Activated naive CD8-positive, alpha-beta T cell treated with anti-CD3 and anti-CD28 coated beads, Interleukin-2, amount 50 U/mL, for 24 hours (primary cell): ENCODE results near the gene IQCE.

Source experiments
- ATAC-seq: fragments of 150-1000 bp; cut with Tn5 transposase; one replicate; pipeline ENCODE4 v1.10.0; 2021
- DNase-seq: peaks from one replicate; pipeline ENCODE4 v3.0.0; 2021
- H3K27ac Mint-ChIP-seq: one replicate; pipeline ENCODE4 v1.8.0; 2021; ENCODE audit warnings: mild to moderate bottlenecking, mixed read lengths
- H3K27me3 Mint-ChIP-seq: one replicate; pipeline ENCODE4 v1.8.0; 2021; ENCODE audit warnings: mixed read lengths
- H3K36me3 Mint-ChIP-seq: one replicate; pipeline ENCODE4 v1.8.0; 2021; ENCODE audit warnings: low read depth, mixed read lengths
- H3K4me1 Mint-ChIP-seq: one replicate; pipeline ENCODE4 v1.8.0; 2021; ENCODE audit warnings: mixed read lengths
- H3K4me3 Mint-ChIP-seq: one replicate; pipeline ENCODE4 v1.8.0; 2021; ENCODE audit warnings: mild to moderate bottlenecking, moderate library complexity, mixed read lengths
- H3K9me3 Mint-ChIP-seq: one replicate; pipeline ENCODE4 v1.8.0; 2021; ENCODE audit warnings: mixed read lengths

IQCE gene

DNA sequence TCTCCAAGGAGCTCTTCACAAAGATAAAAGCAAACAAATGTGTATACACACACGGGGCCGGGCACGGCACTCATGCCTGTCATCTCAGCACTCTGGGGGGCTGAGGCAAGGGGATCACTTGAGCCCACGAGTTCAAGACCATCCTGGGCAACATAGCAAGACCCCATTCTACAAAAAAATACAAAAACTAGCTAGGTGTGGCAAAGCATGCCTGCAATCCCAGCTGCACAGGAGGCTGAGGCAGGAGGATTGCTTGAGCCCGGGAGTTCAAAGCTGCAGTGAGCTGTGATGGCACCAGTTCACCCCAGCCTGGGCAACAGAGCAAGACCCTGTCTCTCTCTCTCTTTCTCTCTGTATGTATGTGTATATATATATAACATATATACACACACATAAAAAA, 95.3 kb downstream of the IQCE start:
- no peak overlapping the region for H3K27ac Mint-ChIP-seq
- H3K4me3 Mint-ChIP-seq, result no peak overlapping the region
- H3K9me3 Mint-ChIP-seq, result no peaks in the 10 kb centered on the region
- H3K27me3 Mint-ChIP-seq, result no peaks in the 10 kb centered on the region
- DNase-seq, result no peak
- no peaks in the 10 kb centered on the region for H3K36me3 Mint-ChIP-seq
- H3K4me1 Mint-ChIP-seq, result no peaks in the 10 kb centered on the region
- ATAC-seq, result no peak

DNA sequence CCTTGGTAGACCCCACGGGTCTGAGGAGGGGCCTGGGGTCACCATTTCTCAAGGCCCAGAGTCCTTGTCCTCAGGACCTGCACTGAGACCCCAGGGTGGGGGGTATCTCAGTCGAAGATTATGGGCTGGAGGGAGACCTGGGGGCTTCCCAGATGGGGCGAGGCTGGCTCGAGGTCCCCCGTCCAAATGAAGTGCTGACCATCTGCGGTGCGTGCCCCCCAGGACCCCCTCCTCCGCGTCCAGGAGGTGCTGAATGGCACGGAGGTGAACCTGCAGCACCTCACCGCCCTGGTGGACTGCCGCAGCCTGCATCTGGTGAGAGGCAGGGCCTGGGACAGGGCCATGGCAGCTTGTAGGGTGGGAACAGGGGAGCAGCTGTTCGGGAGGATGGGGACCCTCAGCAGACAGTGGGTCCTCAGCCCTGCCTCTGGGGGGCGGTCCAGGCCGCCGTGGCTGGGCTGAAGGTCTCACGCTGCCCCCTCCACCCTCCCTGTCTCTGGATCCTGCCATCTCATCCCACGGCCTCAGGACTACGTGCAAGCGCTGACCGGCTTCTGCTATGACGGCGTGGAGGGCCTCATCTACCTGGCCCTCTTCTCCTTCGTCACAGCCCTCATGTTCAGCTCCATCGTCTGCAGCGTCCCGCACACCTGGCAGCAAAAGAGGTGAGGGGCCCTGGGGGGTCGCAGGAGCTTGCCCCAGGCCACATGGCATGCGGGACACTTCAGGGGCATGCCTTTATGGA, 97.3 kb downstream of the IQCE start:
- no peaks in the 10 kb centered on the region for H3K27me3 Mint-ChIP-seq
- H3K36me3 Mint-ChIP-seq, result no peaks in the 10 kb centered on the region
- DNase-seq, result no peak
- no peak overlapping the region for H3K4me3 Mint-ChIP-seq
- no peaks in the 10 kb centered on the region for H3K4me1 Mint-ChIP-seq
- no peaks in the 10 kb centered on the region for H3K9me3 Mint-ChIP-seq
- no peak overlapping the region for H3K27ac Mint-ChIP-seq
- ATAC-seq, result no peak

DNA sequence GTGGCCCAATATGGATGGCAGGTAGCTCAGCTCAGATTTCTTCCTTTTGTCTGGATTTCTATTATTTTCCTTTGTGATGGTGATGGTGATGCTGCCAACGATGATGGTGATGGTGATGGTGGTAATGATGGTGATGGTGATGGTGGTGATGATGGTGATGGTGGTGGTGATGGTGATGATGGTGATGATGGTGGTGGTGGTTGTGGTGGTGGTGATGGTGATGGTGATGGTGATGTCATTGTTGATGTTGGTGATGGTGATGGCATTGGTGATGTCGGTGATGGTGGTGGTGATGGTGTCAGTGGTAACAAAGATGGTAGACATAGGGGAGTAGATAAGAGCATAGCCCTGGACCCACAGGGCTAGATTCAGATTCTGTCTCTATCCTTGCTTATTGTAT, 98.4 kb downstream of the IQCE start:
- Mint-ChIP-seq H3K27me3 (no peaks in the 10 kb centered on the region), H3K9me3 (no peaks in the 10 kb centered on the region), H3K36me3 (no peaks in the 10 kb centered on the region), H3K4me1 (no peaks in the 10 kb centered on the region), H3K4me3 (no peak overlapping the region), H3K27ac (no peak overlapping the region)
- no peak for DNase-seq
- ATAC-seq, result no peak

DNA sequence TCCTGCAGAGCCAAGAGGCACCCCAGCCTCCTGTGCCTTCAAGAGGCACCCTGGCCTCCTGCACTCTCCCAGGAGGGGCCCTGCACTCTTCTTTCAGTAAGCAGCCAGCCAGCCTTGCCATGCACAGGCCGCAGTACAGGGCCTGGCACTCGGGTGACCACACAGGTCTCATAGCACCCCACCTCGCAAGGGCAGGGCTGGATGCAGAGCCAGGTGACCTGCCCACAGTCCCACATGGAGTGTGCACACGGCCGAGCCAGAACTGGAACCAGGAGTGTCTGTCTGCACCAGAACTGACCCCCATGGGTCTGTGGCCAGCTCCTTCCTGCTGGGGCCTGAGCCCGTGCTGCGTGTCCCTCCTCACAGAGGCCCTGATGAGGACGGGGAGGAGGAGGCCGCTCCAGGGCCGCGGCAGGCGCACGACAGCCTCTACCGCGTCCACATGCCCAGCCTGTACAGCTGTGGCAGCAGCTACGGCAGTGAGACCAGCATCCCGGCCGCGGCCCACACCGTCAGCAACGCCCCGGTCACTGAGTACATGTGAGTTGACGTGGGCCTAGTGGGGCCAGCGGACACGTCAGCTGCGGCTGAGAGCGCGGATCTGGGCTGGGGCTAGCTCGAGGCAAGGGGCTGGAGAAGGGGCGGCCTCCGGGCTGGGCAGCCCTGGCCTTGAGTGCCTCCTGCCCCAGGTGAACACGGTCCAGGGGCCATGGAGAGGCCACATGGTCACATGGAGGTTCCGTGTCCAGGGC, 99.3 kb downstream of the IQCE start:
- H3K4me3 Mint-ChIP-seq, result no peak overlapping the region
- H3K27ac Mint-ChIP-seq, result no peak overlapping the region
- H3K36me3 Mint-ChIP-seq, result no peaks in the 10 kb centered on the region
- H3K27me3 Mint-ChIP-seq, result no peaks in the 10 kb centered on the region
- no peaks in the 10 kb centered on the region for H3K9me3 Mint-ChIP-seq
- DNase-seq (no peak), ATAC-seq (no peak)
- H3K4me1 Mint-ChIP-seq, result no peaks in the 10 kb centered on the region

DNA sequence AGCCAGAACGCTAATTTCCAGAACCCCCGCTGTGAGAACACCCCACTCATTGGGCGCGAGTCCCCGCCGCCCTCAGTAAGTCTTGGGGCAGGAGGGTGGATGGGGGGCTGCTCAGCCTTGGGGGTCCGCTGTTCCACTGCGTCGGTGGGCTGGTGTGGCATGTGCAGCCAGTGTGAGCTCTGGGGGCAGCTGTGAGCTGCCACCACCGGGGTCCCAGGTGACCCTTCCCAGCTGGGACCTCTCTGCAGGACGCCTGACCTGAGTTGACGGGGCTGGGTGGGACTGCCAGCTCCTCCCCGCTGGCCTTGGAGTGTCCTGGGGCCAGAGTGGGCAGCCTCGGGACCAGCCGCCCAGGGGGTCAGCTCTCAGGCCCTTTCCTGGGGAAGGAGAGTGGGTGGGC, 100.2 kb downstream of the IQCE start:
- Mint-ChIP-seq H3K27ac (no peak overlapping the region), H3K4me1 (no peaks in the 10 kb centered on the region), H3K4me3 (no peak overlapping the region)

DNA sequence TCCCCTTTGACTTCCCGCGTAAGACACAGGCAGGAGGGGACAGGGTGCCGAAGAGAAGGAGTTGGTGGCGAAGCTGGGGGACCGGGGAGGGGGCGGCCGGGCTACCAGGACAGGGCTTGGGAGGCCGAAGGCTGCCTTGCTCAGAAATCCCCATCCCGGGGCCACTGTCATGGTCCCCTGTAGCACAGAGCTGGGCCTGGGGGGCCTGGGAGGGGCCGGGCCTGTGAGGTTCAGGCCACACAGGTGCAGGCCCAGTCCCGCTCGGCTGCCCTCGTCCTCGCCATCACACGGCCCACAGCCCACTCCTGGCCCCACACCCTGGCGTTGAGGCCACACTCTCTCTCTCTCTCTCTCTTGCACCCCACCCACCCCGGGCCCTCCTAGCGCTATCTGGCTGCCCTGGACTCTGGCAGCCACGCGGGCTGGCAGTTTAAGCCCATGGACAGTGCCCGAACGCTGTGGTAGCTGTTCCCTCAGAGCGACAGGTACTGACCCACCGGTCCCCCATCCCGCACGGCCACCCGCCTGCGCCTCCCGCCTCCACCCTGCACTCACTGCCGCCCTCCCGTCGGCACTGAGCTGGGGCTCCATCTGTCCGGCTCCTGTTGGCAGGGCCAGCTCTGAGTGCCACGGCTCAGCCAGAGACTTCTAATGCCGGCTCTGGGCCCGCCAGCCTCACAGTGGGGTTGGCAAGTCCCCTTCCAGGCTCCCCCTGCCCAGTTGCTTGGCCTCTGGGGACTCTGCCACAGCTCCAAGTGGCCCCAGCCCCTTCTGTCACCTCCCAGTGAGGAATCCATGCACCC, 101.0 kb downstream of the IQCE start:
- H3K9me3 Mint-ChIP-seq, result no peaks in the 10 kb centered on the region
- H3K36me3 Mint-ChIP-seq, result no peaks in the 10 kb centered on the region
- no peaks in the 10 kb centered on the region for H3K27me3 Mint-ChIP-seq
- ATAC-seq, result no peak
- H3K27ac Mint-ChIP-seq, result no peak overlapping the region
- no peak overlapping the region for H3K4me3 Mint-ChIP-seq
- DNase-seq, result no peak
- no peaks in the 10 kb centered on the region for H3K4me1 Mint-ChIP-seq

More for the DNA sequence above, 100.2 kb downstream of the IQCE start:
- Mint-ChIP-seq H3K36me3 (no peaks in the 10 kb centered on the region), H3K27me3 (no peaks in the 10 kb centered on the region), H3K9me3 (no peaks in the 10 kb centered on the region)
- ATAC-seq (no peak), DNase-seq (no peak)

DNA sequence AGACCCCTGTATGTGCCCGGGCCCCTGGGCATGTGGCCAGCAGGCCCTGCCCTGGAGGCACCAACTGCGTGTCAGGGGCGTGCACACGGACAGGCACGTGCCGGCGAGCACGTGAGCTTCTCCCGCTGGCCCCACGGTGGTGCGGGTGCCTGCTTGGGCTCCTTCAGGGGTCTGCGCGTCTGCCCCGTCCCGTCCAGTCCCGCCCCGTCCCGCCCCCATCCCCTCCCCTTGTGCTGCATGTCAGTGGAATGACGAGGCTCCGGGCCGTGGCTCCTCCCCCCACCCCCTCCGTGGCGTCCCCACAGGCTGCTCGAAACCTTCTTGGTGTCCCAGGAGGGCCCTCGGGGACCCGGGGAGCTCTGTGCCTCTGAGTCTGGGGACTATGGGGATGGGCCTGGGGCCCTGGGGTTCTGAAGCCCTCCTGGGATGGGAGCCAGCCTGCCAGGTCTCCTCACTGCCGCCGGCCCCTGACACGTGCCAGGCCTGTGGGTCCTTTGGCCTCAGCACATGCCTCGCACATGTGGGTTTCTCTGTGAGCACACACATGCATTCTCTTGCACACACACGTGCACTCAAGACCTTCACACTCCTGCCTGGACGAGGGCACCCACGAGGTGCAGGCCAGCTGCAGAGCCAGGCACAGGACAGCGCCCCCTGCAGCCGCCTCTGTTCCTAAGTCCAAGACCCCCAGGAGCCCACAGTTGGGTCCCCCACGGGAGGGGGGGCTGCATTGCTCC, 101.7 kb downstream of the IQCE start:
- H3K27me3 Mint-ChIP-seq, result no peaks in the 10 kb centered on the region
- no peak overlapping the region for H3K27ac Mint-ChIP-seq
- no peak for DNase-seq
- H3K4me3 Mint-ChIP-seq, result no peak overlapping the region
- no peaks in the 10 kb centered on the region for H3K36me3 Mint-ChIP-seq
- no peak for ATAC-seq
- H3K4me1 Mint-ChIP-seq, result no peaks in the 10 kb centered on the region
- no peaks in the 10 kb centered on the region for H3K9me3 Mint-ChIP-seq

DNA sequence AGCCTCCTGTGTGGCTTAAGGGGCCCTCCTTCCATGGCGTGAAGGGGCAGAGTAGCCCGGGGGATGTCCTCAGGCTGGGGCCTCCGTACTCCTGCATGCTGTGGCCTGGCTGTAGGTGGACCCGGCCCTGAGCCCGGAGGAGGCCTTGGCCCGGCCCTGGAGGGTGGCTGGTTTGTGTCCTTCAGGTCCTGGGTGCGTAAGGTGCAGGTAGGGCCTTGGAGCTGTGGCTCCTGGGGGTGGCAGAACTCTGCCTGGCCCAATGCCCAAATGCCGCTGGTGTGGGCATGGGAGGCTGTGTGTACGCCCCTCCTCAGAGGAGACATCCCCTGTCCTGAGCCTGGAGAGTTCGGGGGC, 102.3 kb downstream of the IQCE start:
- ATAC-seq (no peak), DNase-seq (no peak)
- H3K27ac Mint-ChIP-seq, result no peak overlapping the region
- H3K9me3 Mint-ChIP-seq, result no peaks in the 10 kb centered on the region
- no peaks in the 10 kb centered on the region for H3K4me1 Mint-ChIP-seq
- no peaks in the 10 kb centered on the region for H3K36me3 Mint-ChIP-seq
- no peak overlapping the region for H3K4me3 Mint-ChIP-seq
- no peaks in the 10 kb centered on the region for H3K27me3 Mint-ChIP-seq

DNA sequence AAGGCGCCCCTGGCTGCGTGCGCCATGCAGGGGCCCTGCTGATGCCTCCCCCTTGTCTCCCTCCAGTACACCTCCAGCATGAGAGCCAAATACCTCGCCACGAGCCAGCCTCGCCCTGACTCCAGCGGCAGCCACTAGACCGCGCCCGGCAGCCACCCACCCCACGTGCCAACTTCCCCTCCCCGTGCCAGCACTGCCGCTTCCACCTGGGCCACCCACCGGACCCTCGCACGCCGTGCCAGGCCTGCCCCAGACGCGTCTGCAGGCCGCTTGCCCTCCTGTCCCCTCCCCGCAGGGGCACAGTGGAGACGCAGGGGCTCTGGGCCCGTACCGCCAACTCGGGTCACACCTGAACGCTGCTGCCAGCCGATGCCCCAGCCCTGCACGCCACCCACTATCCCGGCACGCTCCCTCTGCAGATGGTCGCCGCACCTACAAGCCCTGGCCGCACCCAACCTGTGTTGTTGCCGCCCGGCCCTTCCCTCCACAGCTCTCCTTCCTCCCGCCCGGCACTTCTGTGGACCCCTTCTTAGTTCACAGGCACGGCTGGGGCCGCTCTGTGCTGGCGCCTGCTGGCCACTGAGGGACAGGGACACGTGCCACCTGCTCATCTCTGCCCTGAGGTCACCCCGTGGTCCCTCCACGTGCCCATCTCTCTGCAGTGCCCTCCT, 103.0 kb downstream of the IQCE start:
- no peaks in the 10 kb centered on the region for H3K36me3 Mint-ChIP-seq

DNA sequence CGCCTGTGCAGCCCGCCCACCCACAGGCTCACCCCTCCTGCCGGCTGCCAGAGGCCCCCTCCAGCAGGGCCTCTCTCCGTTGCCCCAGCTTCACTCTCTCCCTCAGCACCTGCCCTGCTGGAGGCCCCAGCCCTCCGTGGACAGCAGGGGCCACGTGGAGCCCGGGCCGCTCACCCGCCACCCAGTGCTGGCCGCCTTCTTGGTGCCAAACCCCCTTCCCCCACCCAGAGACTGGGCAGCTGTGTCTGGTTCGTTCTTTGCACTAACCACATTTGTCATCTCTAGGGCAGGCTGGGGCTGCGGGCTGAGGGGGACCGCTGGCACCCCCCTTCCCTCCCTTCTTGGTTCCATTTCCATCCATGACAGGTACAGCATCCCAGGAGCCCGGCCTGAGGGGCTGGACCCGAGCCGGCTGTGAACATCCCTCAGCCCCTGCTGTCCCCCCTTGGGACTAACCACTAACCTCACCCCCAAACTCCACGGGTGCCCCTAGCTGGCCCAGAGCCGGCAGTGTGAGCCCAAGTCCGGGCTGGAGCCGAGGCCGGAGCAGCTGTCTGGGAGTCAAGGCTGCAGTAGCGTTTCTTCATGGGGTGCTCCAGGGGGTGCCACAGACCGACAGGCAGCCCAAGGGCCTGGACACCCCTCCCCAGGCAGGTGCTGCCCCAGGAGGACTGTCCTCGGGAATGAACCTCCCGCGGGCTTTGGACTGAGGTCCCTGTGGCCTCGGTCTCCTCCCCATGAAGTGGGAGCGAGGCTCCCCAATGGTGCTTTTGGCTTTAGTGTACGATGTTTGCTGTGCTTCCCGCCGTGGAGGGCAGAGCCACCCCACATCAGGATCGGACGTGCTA, 103.7 kb downstream of the IQCE start:
- no peaks in the 10 kb centered on the region for H3K36me3 Mint-ChIP-seq
- ATAC-seq (no peak), DNase-seq (no peak)
- no peak overlapping the region for H3K27ac Mint-ChIP-seq
- H3K9me3 Mint-ChIP-seq, result no peaks in the 10 kb centered on the region
- H3K4me1 Mint-ChIP-seq, result no peaks in the 10 kb centered on the region
- H3K27me3 Mint-ChIP-seq, result peaks cover 8% of the 10 kb centered on the region
- H3K4me3 Mint-ChIP-seq, result no peak overlapping the region

More for the DNA sequence above, 103.0 kb downstream of the IQCE start:
- Mint-ChIP-seq H3K4me1 (no peaks in the 10 kb centered on the region), H3K9me3 (no peaks in the 10 kb centered on the region), H3K4me3 (no peak overlapping the region), H3K27me3 (peaks cover 2% of the 10 kb centered on the region), H3K27ac (no peak overlapping the region)
- DNase-seq (no peak), ATAC-seq (no peak)

DNA sequence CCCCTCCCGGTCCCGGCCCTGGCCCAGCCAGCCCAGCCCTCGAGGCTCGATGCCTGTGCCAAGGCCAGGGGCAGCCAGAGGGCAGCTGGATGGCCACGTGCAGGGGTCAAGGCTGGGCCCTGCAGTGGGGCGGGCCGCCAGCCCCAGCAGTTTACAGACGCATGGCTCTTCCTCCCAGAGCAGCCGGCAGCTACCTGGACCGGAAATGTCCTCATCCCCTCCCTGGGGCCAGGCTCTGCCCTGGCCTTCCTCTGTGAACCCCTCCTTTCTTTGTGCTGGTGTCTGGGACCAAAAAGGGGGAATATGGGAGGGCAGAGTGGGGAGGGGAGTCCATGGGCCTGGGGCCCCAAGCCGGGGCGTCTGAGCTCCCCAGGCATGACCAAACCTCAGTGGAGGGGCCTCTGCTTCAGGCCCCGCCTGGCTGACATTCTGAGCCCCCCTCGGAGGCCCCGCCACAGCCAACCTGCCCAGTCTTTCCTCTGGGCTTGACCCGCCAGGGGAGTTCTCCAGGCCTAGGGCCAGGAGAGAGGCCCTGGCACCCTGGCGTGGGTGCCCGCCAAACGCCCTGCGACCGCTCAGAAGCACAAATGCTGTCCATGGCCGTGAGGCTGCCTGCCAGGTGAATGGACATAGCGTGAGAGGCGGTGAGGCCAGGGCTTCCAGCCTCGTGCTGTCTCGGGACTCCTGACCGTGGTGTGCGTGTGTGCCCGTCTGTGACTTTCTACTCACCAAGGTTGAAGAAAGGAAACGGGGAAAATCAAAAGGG, 104.5 kb downstream of the IQCE start:
- no peaks in the 10 kb centered on the region for H3K4me1 Mint-ChIP-seq
- no peaks in the 10 kb centered on the region for H3K36me3 Mint-ChIP-seq
- no peak for DNase-seq
- no peak for ATAC-seq
- no peak overlapping the region for H3K27ac Mint-ChIP-seq
- no peak overlapping the region for H3K4me3 Mint-ChIP-seq
- peaks cover 13% of the 10 kb centered on the region for H3K27me3 Mint-ChIP-seq
- H3K9me3 Mint-ChIP-seq, result no peaks in the 10 kb centered on the region

DNA sequence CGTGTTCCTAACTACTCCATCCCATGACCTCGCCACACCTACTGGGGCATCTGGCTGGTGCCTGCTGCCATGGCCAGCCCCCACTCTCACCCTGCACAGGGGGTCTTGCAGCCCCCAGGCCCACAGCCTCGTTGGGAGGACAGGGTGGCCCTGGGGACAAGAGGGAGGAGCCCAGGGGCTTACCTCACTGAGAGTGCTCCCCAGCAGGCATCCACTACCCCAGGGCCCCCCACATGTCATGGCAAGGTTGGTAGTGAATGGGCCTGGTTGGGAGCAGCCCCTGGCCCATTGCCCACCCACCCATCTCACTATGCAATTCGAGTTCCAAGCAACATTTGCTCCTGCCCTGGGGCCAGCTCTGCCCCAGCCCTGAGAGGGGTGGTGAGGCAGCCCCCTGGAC, 105.2 kb downstream of the IQCE start:
- Mint-ChIP-seq H3K27me3 (peaks cover 15% of the 10 kb centered on the region), H3K36me3 (no peaks in the 10 kb centered on the region), H3K4me3 (no peak overlapping the region), H3K9me3 (no peaks in the 10 kb centered on the region), H3K27ac (no peak overlapping the region), H3K4me1 (no peaks in the 10 kb centered on the region)
- ATAC-seq (no peak), DNase-seq (no peak)
